Fibroblast of peridontal ligament (primary cell): ENCODE results near the gene PIEZO2.
"Not testable (repeated sequence)": the region's sequence is repeated elsewhere in the genome, so short reads cannot be mapped to it uniquely, and the experiment has no call there.

Source experiments
- DNase-seq: peaks from one replicate; pipeline ENCODE4 v3.0.0-alpha.2; 2010; ENCODE audit errors: extremely low read depth

The PIEZO2 gene

GRCh38 chr18:10686308-10686707 is 463.1 kb downstream of the PIEZO2 start:
- no peak for DNase-seq

- no peak for DNase-seq
Measured at GRCh38 chr18:10685484-10685883, 463.9 kb downstream of the PIEZO2 start.

- no peak for DNase-seq
Measured at GRCh38 chr18:10682368-10682714, 467.0 kb downstream of the PIEZO2 start.

GRCh38 chr18:10681581-10682367 is 467.6 kb downstream of the PIEZO2 start:
- no peak for DNase-seq

GRCh38 chr18:10680271-10680596 is 469.1 kb downstream of the PIEZO2 start:
- no peak for DNase-seq

- no peak for DNase-seq
Measured at GRCh38 chr18:10679557-10680270, 469.7 kb downstream of the PIEZO2 start.

GRCh38 chr18:10671441-10671840 is 477.9 kb downstream of the PIEZO2 start:
- DNase-seq: no peak

- no peak for DNase-seq
Measured at GRCh38 chr18:10670856-10671255, 478.5 kb downstream of the PIEZO2 start.

GRCh38 chr18:10669441-10670100 is 479.8 kb downstream of the PIEZO2 start:
- DNase-seq: no peak

GRCh38 chr18:10663750-10664149 is 485.6 kb downstream of the PIEZO2 start:
- DNase-seq: no peak

- DNase-seq: no peak
Measured at GRCh38 chr18:10661317-10661716, 488.1 kb downstream of the PIEZO2 start.

- DNase-seq: peak; percentile 72
Measured at GRCh38 chr18:10660179-10660884, 489.0 kb downstream of the PIEZO2 start.

- DNase-seq: no peak
Measured at GRCh38 chr18:10659594-10659993, 489.8 kb downstream of the PIEZO2 start.

GRCh38 chr18:10659000-10659399 is 490.4 kb downstream of the PIEZO2 start:
- DNase-seq: no peak

- DNase-seq: not testable (repeated sequence)
Measured at GRCh38 chr18:10644003-10644402, 505.4 kb downstream of the PIEZO2 start.

GRCh38 chr18:10642915-10643524 is 506.3 kb downstream of the PIEZO2 start:
- DNase-seq: not testable (repeated sequence)

GRCh38 chr18:10638539-10638885 is 510.9 kb downstream of the PIEZO2 start:
- not testable (repeated sequence) for DNase-seq

GRCh38 chr18:10637858-10638538 is 511.4 kb downstream of the PIEZO2 start:
- not testable (repeated sequence) for DNase-seq

- DNase-seq: not testable (repeated sequence)
Measured at GRCh38 chr18:10629076-10629475, 520.3 kb downstream of the PIEZO2 start.

- DNase-seq: not testable (repeated sequence)
Measured at GRCh38 chr18:10626606-10627213, 522.7 kb downstream of the PIEZO2 start.

GRCh38 chr18:10623606-10624005 is 525.8 kb downstream of the PIEZO2 start:
- not testable (repeated sequence) for DNase-seq
